ENCODE results near the gene R3HDM2. TPM values are rescaled to one million over a fixed set of nuclear protein-coding genes. Genes with fewer than 3 reads are reported as not detected.
A peak's percentile ranks its signal among the peaks of the same experiment; 100 is the strongest.

The R3HDM2 gene
- total and polyA plus RNA-seq, 2 of the 13 experiments (the other 11 are each of a cell fraction or from before 2014, with no cell fraction given): 11.1 to 23.5 TPM

DNA sequence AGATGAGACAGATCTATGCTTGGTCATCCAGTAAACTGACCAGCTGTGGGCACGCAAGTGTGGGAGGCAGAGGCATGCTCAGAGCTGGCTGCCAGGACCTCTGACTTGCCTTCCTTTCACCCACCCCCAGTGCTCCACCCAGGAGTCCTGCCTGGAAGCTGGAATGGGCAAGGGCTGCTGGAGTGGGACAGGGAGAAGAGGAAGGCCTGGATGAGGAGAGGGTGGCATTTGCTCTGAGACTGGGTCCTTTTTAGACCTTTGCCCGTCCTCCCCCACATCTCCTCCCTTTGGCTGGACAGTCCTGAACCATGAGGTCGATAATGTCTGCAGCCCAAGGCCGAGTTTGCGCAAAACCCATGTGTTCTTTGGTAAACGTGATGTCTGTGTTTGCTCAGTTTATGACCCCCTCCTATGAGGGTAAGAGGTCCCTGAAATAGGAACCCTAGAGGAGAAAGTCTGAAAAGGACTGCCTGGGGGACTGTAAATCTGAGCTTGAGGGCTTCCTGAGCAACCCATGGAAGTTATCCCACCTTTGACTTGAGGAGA is 20.5 kb upstream of the R3HDM2 start (continued):
- TF ChIP-seq NFKB2 (CRISPR knock-in tag; IDR thresholded peaks at IDR 0.05; ENCODE audit: borderline replicate concordance) (no peak), ZNF563 (CRISPR knock-in tag; IDR thresholded peaks at IDR 0.05) (peak; percentile 28; the same call in 1 of the 2 replicates), ZNF326 (CRISPR knock-in tag; IDR thresholded peaks at IDR 0.05; ENCODE audit: borderline replicate concordance) (no peak), PHF5A (CRISPR knock-in tag; IDR thresholded peaks at IDR 0.05; ENCODE audit: low read depth, unreplicated experiment) (peak; percentile 90), ATF1 (CRISPR knock-in tag; IDR thresholded peaks at IDR 0.05) (peak; percentile 74), KAT8 (CRISPR knock-in tag; IDR thresholded peaks at IDR 0.05) (peak; percentile 85), SMARCC2 (IDR thresholded peaks at IDR 0.05) (no peak), ZNF781 (CRISPR knock-in tag; IDR thresholded peaks at IDR 0.05; ENCODE audit: borderline replicate concordance, not compliant biosample characterization) (peak; percentile 66), SALL1 (CRISPR knock-in tag; IDR thresholded peaks at IDR 0.05) (peak; percentile 99), REPIN1 (CRISPR knock-in tag; IDR thresholded peaks at IDR 0.05; ENCODE audit: borderline replicate concordance, low read depth) (peak; percentile 97; the same call in 1 of the 2 replicates), YEATS4 (CRISPR knock-in tag; IDR thresholded peaks at IDR 0.05; ENCODE audit: borderline replicate concordance) (peak; percentile 73; the same call in 1 of the 2 replicates), ZNF780A (CRISPR knock-in tag; IDR thresholded peaks at IDR 0.05) (no peak), POLR2G (IDR thresholded peaks at IDR 0.05; ENCODE audit: low read depth, low read length) (peak; percentile 63), MXD4 (CRISPR knock-in tag; IDR thresholded peaks at IDR 0.05) (peak; percentile 85), ARNTL (CRISPR knock-in tag; IDR thresholded peaks at IDR 0.05) (peak; percentile 98), ZNF674 (CRISPR knock-in tag; IDR thresholded peaks at IDR 0.05; ENCODE audit: low read depth) (no peak), ZNF138 (CRISPR knock-in tag; IDR thresholded peaks at IDR 0.05; ENCODE audit: low read depth) (no peak), TOE1 (CRISPR knock-in tag; IDR thresholded peaks at IDR 0.05) (no peak; the same call in 1 of the 2 replicates)
- TF ChIP-seq, protein P1, sequence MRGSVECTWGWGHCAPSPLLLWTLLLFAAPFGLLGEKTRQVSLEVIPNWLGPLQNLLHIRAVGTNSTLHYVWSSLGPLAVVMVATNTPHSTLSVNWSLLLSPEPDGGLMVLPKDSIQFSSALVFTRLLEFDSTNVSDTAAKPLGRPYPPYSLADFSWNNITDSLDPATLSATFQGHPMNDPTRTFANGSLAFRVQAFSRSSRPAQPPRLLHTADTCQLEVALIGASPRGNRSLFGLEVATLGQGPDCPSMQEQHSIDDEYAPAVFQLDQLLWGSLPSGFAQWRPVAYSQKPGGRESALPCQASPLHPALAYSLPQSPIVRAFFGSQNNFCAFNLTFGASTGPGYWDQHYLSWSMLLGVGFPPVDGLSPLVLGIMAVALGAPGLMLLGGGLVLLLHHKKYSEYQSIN (CRISPR knock-in tag; IDR thresholded peaks at IDR 0.05; ENCODE audit: borderline replicate concordance): no peak
- TF ChIP-seq, protein P2, sequence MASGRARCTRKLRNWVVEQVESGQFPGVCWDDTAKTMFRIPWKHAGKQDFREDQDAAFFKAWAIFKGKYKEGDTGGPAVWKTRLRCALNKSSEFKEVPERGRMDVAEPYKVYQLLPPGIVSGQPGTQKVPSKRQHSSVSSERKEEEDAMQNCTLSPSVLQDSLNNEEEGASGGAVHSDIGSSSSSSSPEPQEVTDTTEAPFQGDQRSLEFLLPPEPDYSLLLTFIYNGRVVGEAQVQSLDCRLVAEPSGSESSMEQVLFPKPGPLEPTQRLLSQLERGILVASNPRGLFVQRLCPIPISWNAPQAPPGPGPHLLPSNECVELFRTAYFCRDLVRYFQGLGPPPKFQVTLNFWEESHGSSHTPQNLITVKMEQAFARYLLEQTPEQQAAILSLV (CRISPR knock-in tag; IDR thresholded peaks at IDR 0.05; ENCODE audit: borderline replicate concordance): peak; percentile 43; the same call in 1 of the 2 replicates
- TF ChIP-seq, protein P3, sequence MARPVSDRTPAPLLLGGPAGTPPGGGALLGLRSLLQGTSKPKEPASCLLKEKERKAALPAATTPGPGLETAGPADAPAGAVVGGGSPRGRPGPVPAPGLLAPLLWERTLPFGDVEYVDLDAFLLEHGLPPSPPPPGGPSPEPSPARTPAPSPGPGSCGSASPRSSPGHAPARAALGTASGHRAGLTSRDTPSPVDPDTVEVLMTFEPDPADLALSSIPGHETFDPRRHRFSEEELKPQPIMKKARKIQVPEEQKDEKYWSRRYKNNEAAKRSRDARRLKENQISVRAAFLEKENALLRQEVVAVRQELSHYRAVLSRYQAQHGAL (CRISPR knock-in tag; IDR thresholded peaks at IDR 0.05; ENCODE audit: not compliant biosample characterization): no peak
- TF ChIP-seq, protein P4, sequence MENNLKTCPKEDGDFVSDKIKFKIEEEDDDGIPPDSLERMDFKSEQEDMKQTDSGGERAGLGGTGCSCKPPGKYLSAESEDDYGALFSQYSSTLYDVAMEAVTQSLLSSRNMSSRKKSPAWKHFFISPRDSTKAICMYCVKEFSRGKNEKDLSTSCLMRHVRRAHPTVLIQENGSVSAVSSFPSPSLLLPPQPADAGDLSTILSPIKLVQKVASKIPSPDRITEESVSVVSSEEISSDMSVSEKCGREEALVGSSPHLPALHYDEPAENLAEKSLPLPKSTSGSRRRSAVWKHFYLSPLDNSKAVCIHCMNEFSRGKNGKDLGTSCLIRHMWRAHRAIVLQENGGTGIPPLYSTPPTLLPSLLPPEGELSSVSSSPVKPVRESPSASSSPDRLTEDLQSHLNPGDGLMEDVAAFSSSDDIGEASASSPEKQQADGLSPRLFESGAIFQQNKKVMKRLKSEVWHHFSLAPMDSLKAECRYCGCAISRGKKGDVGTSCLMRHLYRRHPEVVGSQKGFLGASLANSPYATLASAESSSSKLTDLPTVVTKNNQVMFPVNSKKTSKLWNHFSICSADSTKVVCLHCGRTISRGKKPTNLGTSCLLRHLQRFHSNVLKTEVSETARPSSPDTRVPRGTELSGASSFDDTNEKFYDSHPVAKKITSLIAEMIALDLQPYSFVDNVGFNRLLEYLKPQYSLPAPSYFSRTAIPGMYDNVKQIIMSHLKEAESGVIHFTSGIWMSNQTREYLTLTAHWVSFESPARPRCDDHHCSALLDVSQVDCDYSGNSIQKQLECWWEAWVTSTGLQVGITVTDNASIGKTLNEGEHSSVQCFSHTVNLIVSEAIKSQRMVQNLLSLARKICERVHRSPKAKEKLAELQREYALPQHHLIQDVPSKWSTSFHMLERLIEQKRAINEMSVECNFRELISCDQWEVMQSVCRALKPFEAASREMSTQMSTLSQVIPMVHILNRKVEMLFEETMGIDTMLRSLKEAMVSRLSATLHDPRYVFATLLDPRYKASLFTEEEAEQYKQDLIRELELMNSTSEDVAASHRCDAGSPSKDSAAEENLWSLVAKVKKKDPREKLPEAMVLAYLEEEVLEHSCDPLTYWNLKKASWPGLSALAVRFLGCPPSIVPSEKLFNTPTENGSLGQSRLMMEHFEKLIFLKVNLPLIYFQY (CRISPR knock-in tag; IDR thresholded peaks at IDR 0.05; ENCODE audit: borderline replicate concordance): peak; percentile 70; the same call in 1 of the 2 replicates
